H1 (cell line): Measurements from ENCODE around the gene TBCE. TPM values are rescaled to one million over a fixed set of nuclear protein-coding genes. Genes with fewer than 3 reads are reported as not detected.
A peak's percentile ranks its signal among the peaks of the same experiment; 100 is the strongest.

ENCODE experiments used
- CTCF ChIA-PET: fragments of 300-600 bp; sonication (Branson Sonifier 250); formaldehyde crosslinking; loops from one replicate; lab custom pipeline; 2021; ENCODE audit not compliant: partially characterized antibody; lab: Charles Lee
- POLR2A ChIA-PET: fragments of 300-600 bp; sonication (Branson Sonifier 250); formaldehyde crosslinking; loops from one replicate; lab custom pipeline; 2021; ENCODE audit warnings: inconsistent platforms; ENCODE audit not compliant: partially characterized antibody; lab: Charles Lee
- DNase-seq, 2 experiments: peaks; one replicate each; pipeline versions ENCODE4 v3.0.0 to v3.0.0-alpha.2; 2010 to 2022; ENCODE audit warnings: low spot score in 2 of 2, low read depth in 1 of 2, mixed read lengths in 1 of 2
- FAIRE-seq: peaks from 2 replicates; lab custom pipeline; 2011; peaks lifted over from hg19 to GRCh38; lab: Jason Lieb, UNC
- H2AFZ ChIP-seq: 2 replicates; pipeline ENCODE4 v1.8.1; 2012; ENCODE audit warnings: low read length, inconsistent platforms
- H2AK5ac ChIP-seq: 2 replicates; pipeline ENCODE4 v1.6.1; 2013; ENCODE audit warnings: low read depth, low read length
- H2BK120ac ChIP-seq: replicated peaks from 2 replicates; pipeline ENCODE3; 2013; ENCODE audit warnings: low read depth, low read length, inconsistent platforms
- H2BK12ac ChIP-seq: 2 replicates; pipeline ENCODE4 v1.6.1; 2013; ENCODE audit warnings: low read depth, low read length
- H2BK15ac ChIP-seq: 2 replicates; pipeline ENCODE4 v1.6.1; 2013; ENCODE audit warnings: low read length
- H2BK20ac ChIP-seq: 2 replicates; pipeline ENCODE4 v1.6.1; 2013; ENCODE audit warnings: low read length
- H2BK5ac ChIP-seq: 2 replicates; pipeline ENCODE4 v1.6.1; 2013; ENCODE audit warnings: low read depth, low read length
- H3K14ac ChIP-seq: 2 replicates; pipeline ENCODE4 v1.6.1; 2013; ENCODE audit warnings: inconsistent platforms; ENCODE audit not compliant: insufficient read length
- H3K18ac ChIP-seq: 2 replicates; pipeline ENCODE4 v1.6.1; 2013; ENCODE audit warnings: low read length; ENCODE audit errors: extremely low read depth
- H3K23ac ChIP-seq: 2 replicates; pipeline ENCODE4 v1.6.1; 2013; ENCODE audit warnings: inconsistent platforms; ENCODE audit not compliant: insufficient read length
- H3K23me2 ChIP-seq: 2 replicates; pipeline ENCODE4 v1.6.1; 2013; ENCODE audit warnings: low read depth, low read length
- H3K27ac ChIP-seq: 2 replicates; pipeline ENCODE4 v1.6.1; 2011; ENCODE audit warnings: low read depth, low read length, inconsistent platforms
- H3K27me3 ChIP-seq, 4 experiments: replicated peaks in 1 of 4; 1 replicate in 1 of 4; 2 replicates in 3 of 4; pipeline versions ENCODE4 v1.6.1 to v1.8.1; 2011 to 2013; ENCODE audit warnings: low read length in 3 of 4, mild to moderate bottlenecking in 3 of 4, inconsistent platforms in 2 of 4, mixed read lengths in 2 of 4, moderate library complexity in 1 of 4; ENCODE audit not compliant: control insufficient read depth in 3 of 4, insufficient read depth in 3 of 4; ENCODE audit errors: extremely low read depth in 1 of 4
- H3K36me3 ChIP-seq, 4 experiments: 2 replicates each; pipeline versions ENCODE4 v1.6.1 to v1.8.1; 2011 to 2013; ENCODE audit warnings: mild to moderate bottlenecking in 4 of 4, low read length in 3 of 4, moderate library complexity in 2 of 4, control low read depth in 1 of 4, inconsistent platforms in 1 of 4; ENCODE audit not compliant: insufficient read depth in 4 of 4, control insufficient read depth in 2 of 4
- H3K4ac ChIP-seq: replicated peaks from 2 replicates; pipeline ENCODE3; 2013; ENCODE audit warnings: low read length, low read depth, mixed read lengths, inconsistent platforms; ENCODE audit not compliant: insufficient read length
- H3K4me1 ChIP-seq, 4 experiments: replicated peaks in 1 of 4; 1 replicate in 1 of 4; 2 replicates in 3 of 4; pipeline versions ENCODE4 v1.6.1 to v1.8.1; 2011 to 2013; ENCODE audit warnings: low read length in 3 of 4, inconsistent platforms in 2 of 4, mixed read lengths in 1 of 4; ENCODE audit not compliant: insufficient read depth in 4 of 4, control insufficient read depth in 3 of 4
- H3K4me2 ChIP-seq, 2 experiments: 2 replicates each; pipeline versions ENCODE4 v1.6.1 to v1.8.1; 2011 to 2013; ENCODE audit warnings: low read depth in 2 of 2, low read length in 2 of 2, control low read depth in 1 of 2, inconsistent platforms in 1 of 2, mild to moderate bottlenecking in 1 of 2; ENCODE audit not compliant: insufficient read depth in 1 of 2
- H3K4me3 ChIP-seq, 4 experiments: fragments of 200-600, 300-600 bp in 1 of 4; sonication (generic), shearing (Covaris generic), sonication (Bioruptor Twin) in 1 of 4; 2 replicates each; pipeline versions ENCODE4 v1.5.1 to v1.8.1; 2011 to 2016; ENCODE audit warnings: low read length in 4 of 4, low read depth in 3 of 4, control low read depth in 2 of 4, inconsistent platforms in 2 of 4, mild to moderate bottlenecking in 2 of 4, mixed read lengths in 1 of 4, moderate library complexity in 1 of 4; ENCODE audit not compliant: insufficient read depth in 2 of 4; ENCODE audit errors: extremely low read depth in 1 of 4
- H3K56ac ChIP-seq: replicated peaks from 2 replicates; pipeline ENCODE3; 2013; ENCODE audit warnings: low read depth, mild to moderate bottlenecking, mixed read lengths, low read length, inconsistent platforms; ENCODE audit not compliant: insufficient read length
- H3K79me1 ChIP-seq: 2 replicates; pipeline ENCODE4 v1.6.1; 2013; ENCODE audit warnings: low read depth, low read length, control low read depth
- H3K79me2 ChIP-seq, 2 experiments: 2 replicates each; pipeline versions ENCODE4 v1.6.1 to v1.8.1; 2012 to 2013; ENCODE audit warnings: low read length in 2 of 2, mild to moderate bottlenecking in 2 of 2, inconsistent platforms in 1 of 2; ENCODE audit not compliant: insufficient read depth in 2 of 2, control insufficient read depth in 1 of 2
- H3K9ac ChIP-seq, 4 experiments: replicated peaks in 1 of 4; 1 replicate in 1 of 4; 2 replicates in 3 of 4; pipeline versions ENCODE4 v1.6.1 to v1.8.1; 2011 to 2013; ENCODE audit warnings: low read depth in 3 of 4, low read length in 3 of 4, control low read depth in 2 of 4, mild to moderate bottlenecking in 2 of 4, moderate library complexity in 2 of 4, inconsistent platforms in 1 of 4; ENCODE audit errors: extremely low read depth in 1 of 4
- H3K9me3 ChIP-seq, 2 experiments: 2 replicates each; pipeline versions ENCODE4 v1.6.1 to v1.8.1; 2012 to 2013; ENCODE audit warnings: mild to moderate bottlenecking in 2 of 2, moderate library complexity in 2 of 2, control low read depth in 1 of 2, inconsistent platforms in 1 of 2, low read depth in 1 of 2, low read length in 1 of 2, mixed read lengths in 1 of 2; ENCODE audit not compliant: insufficient read depth in 2 of 2
- H4K20me1 ChIP-seq, 2 experiments: replicated peaks in 1 of 2; 2 replicates each; pipeline versions ENCODE3 to v1.8.1; 2011 to 2013; ENCODE audit warnings: inconsistent platforms in 2 of 2, low read length in 2 of 2, mild to moderate bottlenecking in 1 of 2; ENCODE audit not compliant: insufficient read depth in 2 of 2, control insufficient read depth in 1 of 2
- H4K5ac ChIP-seq: 2 replicates; pipeline ENCODE4 v1.6.1; 2013; ENCODE audit warnings: low read length, low read depth, mixed read lengths, inconsistent platforms; ENCODE audit not compliant: insufficient read length
- H4K8ac ChIP-seq: 2 replicates; pipeline ENCODE4 v1.8.0; 2013; ENCODE audit warnings: mild to moderate bottlenecking, moderate library complexity, low read length, inconsistent platforms; ENCODE audit not compliant: insufficient read depth; ENCODE audit errors: extremely low read depth
- H4K91ac ChIP-seq: replicated peaks from 2 replicates; pipeline ENCODE3; 2013; ENCODE audit warnings: low read length, mixed read lengths, inconsistent platforms; ENCODE audit not compliant: insufficient read length
- BRCA1 ChIP-seq: IDR thresholded peaks from 2 replicates; pipeline ENCODE4 v1.6.1; 2012; ENCODE audit warnings: low read depth, low read length, improper control_type of control experiment
- CTCF ChIP-seq, 3 experiments: IDR thresholded peaks; 1 replicate in 2 of 3; 2 replicates in 1 of 3; pipeline versions ENCODE4 v1.5.1 to v1.6.1; 2011; ENCODE audit warnings: low read length in 3 of 3, mild to moderate bottlenecking in 3 of 3, inconsistent platforms in 2 of 3, low read depth in 1 of 3, moderate library complexity in 1 of 3; ENCODE audit not compliant: insufficient read depth in 1 of 3; ENCODE audit errors: control extremely low read depth in 1 of 3
- EGR1 ChIP-seq: IDR thresholded peaks from 2 replicates; pipeline ENCODE4 v1.6.1; 2011; ENCODE audit warnings: low read depth, low read length, borderline replicate concordance
- EP300 ChIP-seq, 2 experiments: IDR thresholded peaks; 1 replicate in 1 of 2; 2 replicates in 1 of 2; pipeline ENCODE4 v1.6.1; 2011 to 2012; ENCODE audit warnings: low read depth in 2 of 2, low read length in 2 of 2, mild to moderate bottlenecking in 2 of 2, borderline replicate concordance in 1 of 2, inconsistent platforms in 1 of 2, moderate library complexity in 1 of 2
- FOSL1 ChIP-seq: IDR thresholded peaks from 2 replicates; pipeline ENCODE4 v1.6.1; 2011; ENCODE audit warnings: mild to moderate bottlenecking, low read depth, low read length, moderate library complexity; ENCODE audit not compliant: insufficient read depth
- KDM4A ChIP-seq: IDR thresholded peaks from one replicate; pipeline ENCODE4 v1.7.1; 2012; ENCODE audit warnings: low read depth, mild to moderate bottlenecking, moderate library complexity, low read length, inconsistent platforms; ENCODE audit not compliant: severe bottlenecking
- NRF1 ChIP-seq: IDR thresholded peaks from 2 replicates; pipeline ENCODE4 v1.6.1; 2011; ENCODE audit warnings: mild to moderate bottlenecking, low read depth, low read length, improper control_type of control experiment
- SRF ChIP-seq: IDR thresholded peaks from 2 replicates; pipeline ENCODE4 v1.6.1; 2011; ENCODE audit warnings: mild to moderate bottlenecking, low read depth, low read length, moderate library complexity
- TAF7 ChIP-seq: optimal IDR thresholded peaks from 2 replicates; pipeline ENCODE3; 2011; ENCODE audit warnings: low read depth, mild to moderate bottlenecking, inconsistent platforms, low read length, moderate library complexity, borderline replicate concordance
- WGBS, 2 experiments: shearing (Covaris generic) in 1 of 2; methylation state at CpG; one replicate each; pipeline versions ENCODE4 v1.1.6 to v1.1.7; 2013 to 2015; ENCODE audit warnings: low lambda C conversion rate in 2 of 2, mixed read lengths in 2 of 2, inconsistent platforms in 1 of 2, low coverage in 1 of 2, missing lambda C conversion rate in 1 of 2; ENCODE audit not compliant: insufficient replicate concordance in 2 of 2, insufficient coverage in 1 of 2, insufficient read length in 1 of 2; ENCODE audit errors: extremely low coverage in 1 of 2, missing lambda C conversion rate in 1 of 2; 5-methylcytosine and 5-hydroxymethylcytosine counted together
- polyA plus RNA-seq, 7 experiments: library from polyadenylated mRNA; depleted of rRNA in 3 of 7; stranded (reverse) in 5 of 7; unstranded in 2 of 7; fragments of >200 nt in 5 of 7; fragments of 200-250 nt in 2 of 7; gene quantifications; 1 replicate in 5 of 7; 2 replicates in 1 of 7; 4 replicates in 1 of 7; pipeline versions ENCODE4 v1.2.1 to v1.2.3, GENCODE V29; 2011 to 2013; ENCODE audit warnings: missing spikeins in 2 of 7, mixed read lengths in 2 of 7
- total RNA-seq: library from RNA; stranded (reverse); fragmentation: NEBNext Ultra II Directional; extraction: Animal tissue kit (Norgen Biotek cat#: 25700); gene quantifications from 2 replicates; pipeline ENCODE4 v1.2.1, GENCODE V29; 2021

TBCE gene
- total and polyA plus RNA-seq, 2 of the 8 experiments (the other 6 are each of a cell fraction or from before 2014, with no cell fraction given), result 22.7 to 42.9 TPM

GRCh38 chr1:235402457-235403200 is 35.4 kb downstream of the TBCE start:
- CTCF ChIA-PET, result no interaction called here
- TF ChIP-seq EP300 (IDR thresholded peaks at IDR 0.05; ENCODE audit: borderline replicate concordance in 1 of 2, low read depth in 2 of 2, low read length in 2 of 2), result no peak
- TF ChIP-seq FOSL1, result no peak
- no peak for TF ChIP-seq EGR1
- TF ChIP-seq TAF7, result no peak
- TF ChIP-seq NRF1, result no peak
- no peak for TF ChIP-seq SRF
- TF ChIP-seq CTCF (IDR thresholded peaks at IDR 0.05; ENCODE audit: control extremely low read depth in 1 of 3, insufficient read depth in 1 of 3, low read depth in 1 of 3, low read length in 3 of 3), result no peak
- no peak for TF ChIP-seq BRCA1
- no peak for TF ChIP-seq KDM4A

More at GRCh38 chr1:235402457-235403200, 35.4 kb downstream of the TBCE start:
- POLR2A ChIA-PET, result interaction anchor here (0.6 kb wide), 1 partner anchor 886 kb away, joined by 3 read pairs; no protein-coding TSS in a partner anchor
- Histone ChIP-seq H2BK120ac (no peak overlapping the region), H3K27me3 (no peaks in the 10 kb centered on the region), H3K27ac (no peak overlapping the region), H4K91ac (no peak overlapping the region), H4K5ac (no peak overlapping the region), H3K23me2 (no peaks in the 10 kb centered on the region), H3K23ac (no peak overlapping the region), H4K20me1 (peaks cover 0 to 2% of the 10 kb centered on the region in 2 experiments), H3K4me2 (no peak overlapping the region), H2BK15ac (no peak overlapping the region), H3K4ac (no peak overlapping the region), H2BK20ac (no peak overlapping the region), H2AK5ac (no peak overlapping the region), H3K79me2 (peaks cover 0 to 16% of the 10 kb centered on the region in 2 experiments; a peak in 2 of 4 replicates), H3K14ac (no peak overlapping the region), H3K4me3 (no peak overlapping the region), H2AFZ (no peak overlapping the region), H3K36me3 (peaks cover 0 to 3% (median 0%) of the 10 kb centered on the region in 4 experiments; a peak in 1 of 8 replicates), H3K9me3 (no peaks in the 10 kb centered on the region), H3K56ac (no peak overlapping the region), H3K4me1 (no peaks in the 10 kb centered on the region), H2BK5ac (no peak overlapping the region), H4K8ac (no peak overlapping the region), H3K79me1 (no peaks in the 10 kb centered on the region; the same call in 1 of the 2 replicates), H2BK12ac (no peak overlapping the region), H3K9ac (no peak overlapping the region), H3K18ac (no peak overlapping the region)
- FAIRE-seq (no peak), DNase-seq (peak in 1 of 2 experiments; percentile 26)
- 93% methylated on average over 7 of the region's 7 CpGs; no CpG with 5 or more reads in 1 of the 2 experiments for WGBS, 2 experiments
